Liver (tissue), 9 donors: ENCODE results near the gene DMRT1. TPM values are rescaled to one million over a fixed set of nuclear protein-coding genes. Genes with fewer than 3 reads are reported as not detected.

Source experiments
- DNase-seq: peaks from one replicate; pipeline ENCODE4 v3.0.0-alpha.2; 2017; ENCODE audit warnings: low spot score
- H3K27ac ChIP-seq, 2 donors: one replicate each; pipeline ENCODE4 v1.7.0; 2013; ENCODE audit warnings: inconsistent platforms in 2 of 2, low read length in 2 of 2, control low read depth in 1 of 2, low read depth in 1 of 2, mild to moderate bottlenecking in 1 of 2
- H3K27me3 ChIP-seq, 4 donors: one replicate each; pipeline versions ENCODE4 v1.6.1 to v1.7.0; 2013; ENCODE audit warnings: low read length in 3 of 4, inconsistent platforms in 1 of 4, mild to moderate bottlenecking in 1 of 4, moderate library complexity in 1 of 4; ENCODE audit not compliant: control insufficient read depth in 4 of 4, insufficient read depth in 4 of 4
- H3K36me3 ChIP-seq, 4 donors: one replicate each; pipeline versions ENCODE4 v1.6.1 to v1.7.0; 2013; ENCODE audit warnings: low read length in 3 of 4, mild to moderate bottlenecking in 3 of 4, low read depth in 1 of 4, moderate library complexity in 1 of 4; ENCODE audit not compliant: control insufficient read depth in 4 of 4, insufficient read depth in 3 of 4
- H3K4me1 ChIP-seq, 4 donors: one replicate each; pipeline versions ENCODE4 v1.6.1 to v1.7.0; 2013; ENCODE audit warnings: low read length in 3 of 4, mild to moderate bottlenecking in 3 of 4, moderate library complexity in 1 of 4; ENCODE audit not compliant: control insufficient read depth in 4 of 4, insufficient read depth in 4 of 4
- H3K4me3 ChIP-seq, 3 donors: one replicate each; pipeline versions ENCODE4 v1.6.1 to v1.7.0; 2013; ENCODE audit warnings: low read length in 3 of 3, control low read depth in 1 of 3, low read depth in 1 of 3, mild to moderate bottlenecking in 1 of 3
- H3K9ac ChIP-seq, 2 donors: one replicate each; pipeline ENCODE4 v1.7.0; 2013; ENCODE audit warnings: low read length in 2 of 2, mild to moderate bottlenecking in 2 of 2, moderate library complexity in 2 of 2, control low read depth in 1 of 2, low read depth in 1 of 2
- H3K9me3 ChIP-seq, 4 donors: one replicate each; pipeline versions ENCODE4 v1.6.1 to v1.7.0; 2013; ENCODE audit warnings: low read length in 3 of 4; ENCODE audit not compliant: control insufficient read depth in 4 of 4
- EGR1 ChIP-seq, 2 donors: IDR thresholded peaks; 2 replicates each; pipeline ENCODE4 v1.6.1; 2016 to 2018; ENCODE audit warnings: antibody characterized with exemption in 2 of 2, low read depth in 2 of 2
- FOXA1 ChIP-seq: IDR thresholded peaks from 2 replicates; pipeline ENCODE4 v1.6.1; 2016; ENCODE audit warnings: antibody characterized with exemption
- FOXA2 ChIP-seq: IDR thresholded peaks from 2 replicates; pipeline ENCODE4 v1.6.1; 2016; ENCODE audit warnings: antibody characterized with exemption
- GABPA ChIP-seq, 2 donors: IDR thresholded peaks in 1 of 2; conservative IDR thresholded peaks in 1 of 2; 2 replicates each; pipeline ENCODE4 v1.6.1; 2016; ENCODE audit warnings: antibody characterized with exemption in 2 of 2, mild to moderate bottlenecking in 1 of 2, moderate library complexity in 1 of 2
- HNF4A ChIP-seq, 2 donors: conservative IDR thresholded peaks; 2 replicates each; pipeline ENCODE4 v1.6.1; 2016; ENCODE audit warnings: antibody characterized with exemption in 2 of 2, mild to moderate bottlenecking in 2 of 2
- HNF4G ChIP-seq: IDR thresholded peaks from 2 replicates; pipeline ENCODE4 v1.6.1; 2016; ENCODE audit warnings: antibody characterized with exemption
- NR2F2 ChIP-seq: IDR thresholded peaks from 2 replicates; pipeline ENCODE4 v1.6.1; 2016; ENCODE audit warnings: antibody characterized with exemption
- SP1 ChIP-seq: IDR thresholded peaks from 2 replicates; pipeline ENCODE4 v1.6.1; 2018; ENCODE audit warnings: antibody characterized with exemption, mild to moderate bottlenecking
- TAF1 ChIP-seq: conservative IDR thresholded peaks from 2 replicates; pipeline ENCODE4 v1.6.1; 2016; ENCODE audit warnings: antibody characterized with exemption, mild to moderate bottlenecking
- YY1 ChIP-seq: IDR thresholded peaks from 2 replicates; pipeline ENCODE4 v1.6.1; 2016; ENCODE audit warnings: antibody characterized with exemption, mild to moderate bottlenecking
- WGBS: extraction: QIAGEN DNeasy Blood & Tissue Kit; methylation state at CpG from one replicate; pipeline ENCODE4 v1.1.7; 2013; 5-methylcytosine and 5-hydroxymethylcytosine counted together
- polyA plus RNA-seq, 2 donors: library from polyadenylated mRNA; stranded (reverse) in 1 of 2; unstranded in 1 of 2; fragments of 200-250 nt in 1 of 2; fragments of >200 nt in 1 of 2; fragmentation: Nextera tagmentation in 1 of 2; extraction: Ambion mirVana in 1 of 2; gene quantifications; one replicate each; pipeline versions ENCODE4 v1.2.1 to v1.2.3, GENCODE V29; 2013 to 2015
- total RNA-seq, 2 donors: library from RNA; depleted of rRNA; stranded (reverse); fragments of >200 nt; gene quantifications; one replicate each; pipeline ENCODE4 v1.2.3, GENCODE V29; 2014
- TF ChIP-seq, protein P1 (sequence below): fragments of 150-350 bp; IDR thresholded peaks from 2 replicates; pipeline ENCODE4 v1.5.1; 2017; ENCODE audit warnings: improper control_type of control experiment, low read depth, low read length; ENCODE audit not compliant: missing input control
- TF ChIP-seq, protein P2 (sequence below): IDR thresholded peaks from 2 replicates; pipeline ENCODE4 v1.6.1; 2016; ENCODE audit warnings: antibody characterized with exemption
- TF ChIP-seq, protein P3 (sequence below): IDR thresholded peaks from 2 replicates; pipeline ENCODE4 v1.6.1; 2016; ENCODE audit warnings: antibody characterized with exemption, mild to moderate bottlenecking
- TF ChIP-seq, protein P4 (sequence below): IDR thresholded peaks from 2 replicates; pipeline ENCODE4 v1.6.1; 2016; ENCODE audit warnings: antibody characterized with exemption
- TF ChIP-seq, protein P5 (sequence below): IDR thresholded peaks from 2 replicates; pipeline ENCODE4 v1.6.1; 2016; ENCODE audit warnings: antibody characterized with exemption
- donor health status: healthy.
- donor health status: healthy.
- donor health status: healthy.
- donor health status: healthy.
- donor health status: healthy.

The DMRT1 gene
- total and polyA plus RNA-seq, 4 donors = not detected

DNA sequence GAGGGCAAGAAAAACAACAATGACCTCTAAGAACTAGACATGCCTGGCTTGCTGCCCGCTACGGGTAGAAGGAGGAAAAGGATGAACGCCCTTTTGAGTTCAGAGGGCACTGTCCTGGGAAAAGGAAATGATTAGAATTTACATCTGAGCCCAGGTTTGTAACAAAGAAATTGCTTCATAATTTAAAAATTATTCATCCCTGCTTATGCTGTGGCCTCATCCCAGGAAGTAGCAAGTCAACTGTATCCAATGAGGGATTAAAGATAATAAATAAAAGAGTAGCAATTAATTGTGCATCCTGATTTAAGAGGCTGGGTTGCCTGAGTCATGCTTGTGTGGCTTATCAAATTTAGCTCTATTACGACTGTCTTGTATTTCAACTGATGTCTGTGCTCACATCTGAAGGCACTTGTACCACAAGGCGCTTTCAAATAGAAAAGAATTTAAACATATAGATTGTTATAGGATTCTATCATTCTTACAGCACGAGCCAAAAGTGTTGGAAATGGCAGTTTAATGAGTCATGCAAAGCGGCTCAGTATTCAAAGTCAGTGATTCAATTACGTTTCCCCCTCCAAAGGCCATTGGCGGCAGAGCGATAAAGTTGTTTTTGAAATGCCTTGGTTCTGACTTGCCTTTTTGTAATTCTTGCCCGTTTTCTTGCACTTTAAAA, 40.0 kb upstream of the DMRT1 start:
- TF ChIP-seq, protein P1, sequence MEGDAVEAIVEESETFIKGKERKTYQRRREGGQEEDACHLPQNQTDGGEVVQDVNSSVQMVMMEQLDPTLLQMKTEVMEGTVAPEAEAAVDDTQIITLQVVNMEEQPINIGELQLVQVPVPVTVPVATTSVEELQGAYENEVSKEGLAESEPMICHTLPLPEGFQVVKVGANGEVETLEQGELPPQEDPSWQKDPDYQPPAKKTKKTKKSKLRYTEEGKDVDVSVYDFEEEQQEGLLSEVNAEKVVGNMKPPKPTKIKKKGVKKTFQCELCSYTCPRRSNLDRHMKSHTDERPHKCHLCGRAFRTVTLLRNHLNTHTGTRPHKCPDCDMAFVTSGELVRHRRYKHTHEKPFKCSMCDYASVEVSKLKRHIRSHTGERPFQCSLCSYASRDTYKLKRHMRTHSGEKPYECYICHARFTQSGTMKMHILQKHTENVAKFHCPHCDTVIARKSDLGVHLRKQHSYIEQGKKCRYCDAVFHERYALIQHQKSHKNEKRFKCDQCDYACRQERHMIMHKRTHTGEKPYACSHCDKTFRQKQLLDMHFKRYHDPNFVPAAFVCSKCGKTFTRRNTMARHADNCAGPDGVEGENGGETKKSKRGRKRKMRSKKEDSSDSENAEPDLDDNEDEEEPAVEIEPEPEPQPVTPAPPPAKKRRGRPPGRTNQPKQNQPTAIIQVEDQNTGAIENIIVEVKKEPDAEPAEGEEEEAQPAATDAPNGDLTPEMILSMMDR = no peak
- TF ChIP-seq NR2F2 = peak; percentile 75
- no peak overlapping the region for H3K9ac ChIP-seq
- peaks cover 0 to 4% (median 0%) of the 10 kb centered on the region in 4 donors for H3K27me3 ChIP-seq
- H3K9me3 ChIP-seq = no peaks in the 10 kb centered on the region
- peaks cover 0 to 2% (median 0%) of the 10 kb centered on the region in 4 donors for H3K4me1 ChIP-seq
- 71% methylated on average over 11 of the region's 11 CpGs for WGBS
- no peak overlapping the region for H3K4me3 ChIP-seq
- H3K36me3 ChIP-seq = no peaks in the 10 kb centered on the region
- DNase-seq = no peak
- no peak overlapping the region for H3K27ac ChIP-seq

DNA sequence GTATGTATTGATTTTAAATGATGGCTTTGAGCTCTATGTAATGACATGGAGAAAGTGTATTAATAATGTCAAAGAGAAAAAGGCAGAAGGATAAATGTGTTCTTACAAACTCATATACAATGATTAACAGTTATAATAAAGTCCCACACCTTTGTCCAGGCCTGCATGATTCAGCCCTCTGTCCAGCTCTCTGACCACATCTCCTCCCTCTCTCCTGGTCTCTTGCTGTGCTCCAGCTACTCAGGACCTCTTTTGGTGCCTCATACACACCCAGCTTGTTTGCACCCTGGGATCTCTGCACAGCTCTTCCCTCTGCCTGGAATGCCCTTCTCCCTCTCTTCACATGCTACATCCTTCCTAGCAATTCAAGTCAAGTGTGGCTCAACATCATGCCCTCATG, 37.5 kb upstream of the DMRT1 start:
- no peaks in the 10 kb centered on the region for H3K9me3 ChIP-seq
- no peak for TF ChIP-seq FOXA2
- no peak for TF ChIP-seq YY1
- TF ChIP-seq FOXA1 = no peak
- TF ChIP-seq GABPA (IDR thresholded peaks at IDR 0.05 in 1 of 2, conservative IDR thresholded peaks at IDR 0.05 in 1 of 2) = no peak
- TF ChIP-seq HNF4G = no peak
- no peak for TF ChIP-seq EGR1 (IDR thresholded peaks at IDR 0.05; ENCODE audit: low read depth in 2 of 2)
- TF ChIP-seq TAF1 = no peak
- TF ChIP-seq, protein P2, sequence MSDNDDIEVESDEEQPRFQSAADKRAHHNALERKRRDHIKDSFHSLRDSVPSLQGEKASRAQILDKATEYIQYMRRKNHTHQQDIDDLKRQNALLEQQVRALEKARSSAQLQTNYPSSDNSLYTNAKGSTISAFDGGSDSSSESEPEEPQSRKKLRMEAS = no peak
- no peak for TF ChIP-seq HNF4A (conservative IDR thresholded peaks at IDR 0.05)
- no peak for TF ChIP-seq SP1
- no peak for TF ChIP-seq NR2F2
- TF ChIP-seq, protein P3, sequence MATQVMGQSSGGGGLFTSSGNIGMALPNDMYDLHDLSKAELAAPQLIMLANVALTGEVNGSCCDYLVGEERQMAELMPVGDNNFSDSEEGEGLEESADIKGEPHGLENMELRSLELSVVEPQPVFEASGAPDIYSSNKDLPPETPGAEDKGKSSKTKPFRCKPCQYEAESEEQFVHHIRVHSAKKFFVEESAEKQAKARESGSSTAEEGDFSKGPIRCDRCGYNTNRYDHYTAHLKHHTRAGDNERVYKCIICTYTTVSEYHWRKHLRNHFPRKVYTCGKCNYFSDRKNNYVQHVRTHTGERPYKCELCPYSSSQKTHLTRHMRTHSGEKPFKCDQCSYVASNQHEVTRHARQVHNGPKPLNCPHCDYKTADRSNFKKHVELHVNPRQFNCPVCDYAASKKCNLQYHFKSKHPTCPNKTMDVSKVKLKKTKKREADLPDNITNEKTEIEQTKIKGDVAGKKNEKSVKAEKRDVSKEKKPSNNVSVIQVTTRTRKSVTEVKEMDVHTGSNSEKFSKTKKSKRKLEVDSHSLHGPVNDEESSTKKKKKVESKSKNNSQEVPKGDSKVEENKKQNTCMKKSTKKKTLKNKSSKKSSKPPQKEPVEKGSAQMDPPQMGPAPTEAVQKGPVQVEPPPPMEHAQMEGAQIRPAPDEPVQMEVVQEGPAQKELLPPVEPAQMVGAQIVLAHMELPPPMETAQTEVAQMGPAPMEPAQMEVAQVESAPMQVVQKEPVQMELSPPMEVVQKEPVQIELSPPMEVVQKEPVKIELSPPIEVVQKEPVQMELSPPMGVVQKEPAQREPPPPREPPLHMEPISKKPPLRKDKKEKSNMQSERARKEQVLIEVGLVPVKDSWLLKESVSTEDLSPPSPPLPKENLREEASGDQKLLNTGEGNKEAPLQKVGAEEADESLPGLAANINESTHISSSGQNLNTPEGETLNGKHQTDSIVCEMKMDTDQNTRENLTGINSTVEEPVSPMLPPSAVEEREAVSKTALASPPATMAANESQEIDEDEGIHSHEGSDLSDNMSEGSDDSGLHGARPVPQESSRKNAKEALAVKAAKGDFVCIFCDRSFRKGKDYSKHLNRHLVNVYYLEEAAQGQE = no peak
- TF ChIP-seq, protein P1 = no peak
- TF ChIP-seq, protein P4, sequence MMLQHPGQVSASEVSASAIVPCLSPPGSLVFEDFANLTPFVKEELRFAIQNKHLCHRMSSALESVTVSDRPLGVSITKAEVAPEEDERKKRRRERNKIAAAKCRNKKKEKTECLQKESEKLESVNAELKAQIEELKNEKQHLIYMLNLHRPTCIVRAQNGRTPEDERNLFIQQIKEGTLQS = no peak
- TF ChIP-seq, protein P5, sequence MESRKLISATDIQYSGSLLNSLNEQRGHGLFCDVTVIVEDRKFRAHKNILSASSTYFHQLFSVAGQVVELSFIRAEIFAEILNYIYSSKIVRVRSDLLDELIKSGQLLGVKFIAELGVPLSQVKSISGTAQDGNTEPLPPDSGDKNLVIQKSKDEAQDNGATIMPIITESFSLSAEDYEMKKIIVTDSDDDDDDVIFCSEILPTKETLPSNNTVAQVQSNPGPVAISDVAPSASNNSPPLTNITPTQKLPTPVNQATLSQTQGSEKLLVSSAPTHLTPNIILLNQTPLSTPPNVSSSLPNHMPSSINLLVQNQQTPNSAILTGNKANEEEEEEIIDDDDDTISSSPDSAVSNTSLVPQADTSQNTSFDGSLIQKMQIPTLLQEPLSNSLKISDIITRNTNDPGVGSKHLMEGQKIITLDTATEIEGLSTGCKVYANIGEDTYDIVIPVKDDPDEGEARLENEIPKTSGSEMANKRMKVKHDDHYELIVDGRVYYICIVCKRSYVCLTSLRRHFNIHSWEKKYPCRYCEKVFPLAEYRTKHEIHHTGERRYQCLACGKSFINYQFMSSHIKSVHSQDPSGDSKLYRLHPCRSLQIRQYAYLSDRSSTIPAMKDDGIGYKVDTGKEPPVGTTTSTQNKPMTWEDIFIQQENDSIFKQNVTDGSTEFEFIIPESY = no peak
- no peak for DNase-seq

More for the DNA sequence above, 37.5 kb upstream of the DMRT1 start:
- no peak overlapping the region for H3K4me3 ChIP-seq
- no peak overlapping the region for H3K9ac ChIP-seq
- H3K4me1 ChIP-seq = peaks cover 0 to 2% (median 0%) of the 10 kb centered on the region in 4 donors
- H3K36me3 ChIP-seq = no peaks in the 10 kb centered on the region
- H3K27ac ChIP-seq = no peak overlapping the region
- peaks cover 0 to 9% (median 0%) of the 10 kb centered on the region in 4 donors for H3K27me3 ChIP-seq
